Mononuclear cell (primary cell): ENCODE data around the gene PIP5K1B. TPM values are rescaled to one million over a fixed set of nuclear protein-coding genes. Genes with fewer than 3 reads are reported as not detected.

Experiments
- H3K27me3 ChIP-seq: 2 replicates; pipeline ENCODE4 v1.6.0; 2011; ENCODE audit warnings: low read length, control low read depth; ENCODE audit not compliant: insufficient read depth
- H3K4me1 ChIP-seq: 2 replicates; pipeline ENCODE4 v1.5.1; 2011; ENCODE audit warnings: mild to moderate bottlenecking, low read length, control low read depth; ENCODE audit not compliant: insufficient read depth
- H3K4me3 ChIP-seq: 2 replicates; pipeline ENCODE4 v1.5.1; 2011; ENCODE audit warnings: mild to moderate bottlenecking, low read length, moderate library complexity
- H3K9me3 ChIP-seq: 2 replicates; pipeline ENCODE4 v1.5.1; 2011; ENCODE audit warnings: low read depth, mild to moderate bottlenecking, control low read depth, low read length
- total RNA-seq: library from RNA; depleted of rRNA; stranded (reverse); fragments of >200 nt; gene quantifications from one replicate; pipeline ENCODE4 v1.2.3, GENCODE V29; 2012

Gene PIP5K1B
- total RNA-seq, 1 donor, result 1.5 TPM

DNA sequence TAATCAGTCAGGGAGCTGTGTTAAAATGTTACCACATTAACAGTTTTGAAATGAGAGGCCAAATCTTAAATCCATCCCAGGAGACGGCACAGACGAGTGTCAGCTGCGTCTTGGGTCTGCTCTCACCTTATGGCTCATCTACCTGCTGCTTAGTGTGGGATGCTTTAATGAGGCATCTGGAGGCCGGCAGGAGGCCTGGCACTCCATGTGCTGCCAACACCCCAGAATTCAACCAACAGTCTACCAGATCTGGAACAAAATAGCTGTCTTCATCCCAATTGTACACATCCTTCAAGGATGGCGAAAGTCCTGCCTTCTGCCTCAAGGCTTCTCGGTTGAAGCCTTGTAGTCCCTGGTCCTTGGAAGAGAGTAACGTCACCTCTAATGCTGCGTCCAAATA lies 296.9 kb downstream of the PIP5K1B start:
- H3K4me3 ChIP-seq, result no peak overlapping the region
- H3K9me3 ChIP-seq, result no peaks in the 10 kb centered on the region
- H3K4me1 ChIP-seq, result peaks cover 16% of the 10 kb centered on the region
- no peaks in the 10 kb centered on the region for H3K27me3 ChIP-seq

DNA sequence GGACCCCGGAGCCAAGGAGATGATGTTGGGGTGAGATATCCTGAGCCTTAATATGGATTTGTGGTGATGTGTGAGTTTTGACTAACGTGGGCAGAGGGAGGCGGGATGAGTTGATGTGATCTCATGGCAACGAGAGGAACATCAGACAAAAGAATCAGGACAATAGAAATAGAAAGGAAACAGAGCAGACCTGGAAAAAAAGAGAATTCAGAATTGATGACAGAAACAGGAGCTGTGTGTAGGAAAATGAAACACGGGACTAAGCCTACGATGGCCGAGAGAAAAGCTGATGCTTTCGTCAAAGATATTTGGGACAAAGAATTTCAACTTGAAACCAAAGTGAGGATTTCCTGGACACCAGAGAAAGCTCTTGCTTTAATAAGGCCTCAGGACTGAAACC lies 298.0 kb downstream of the PIP5K1B start:
- peaks cover 8% of the 10 kb centered on the region for H3K4me1 ChIP-seq
- H3K4me3 ChIP-seq, result no peak overlapping the region
- H3K9me3 ChIP-seq, result no peaks in the 10 kb centered on the region
- no peaks in the 10 kb centered on the region for H3K27me3 ChIP-seq

- Histone ChIP-seq H3K9me3 (no peaks in the 10 kb centered on the region), H3K4me3 (no peak overlapping the region), H3K27me3 (no peaks in the 10 kb centered on the region), H3K4me1 (no peaks in the 10 kb centered on the region)
Measured at GRCh38 chr9:69004836-69005235, 299.8 kb downstream of the PIP5K1B start.

DNA sequence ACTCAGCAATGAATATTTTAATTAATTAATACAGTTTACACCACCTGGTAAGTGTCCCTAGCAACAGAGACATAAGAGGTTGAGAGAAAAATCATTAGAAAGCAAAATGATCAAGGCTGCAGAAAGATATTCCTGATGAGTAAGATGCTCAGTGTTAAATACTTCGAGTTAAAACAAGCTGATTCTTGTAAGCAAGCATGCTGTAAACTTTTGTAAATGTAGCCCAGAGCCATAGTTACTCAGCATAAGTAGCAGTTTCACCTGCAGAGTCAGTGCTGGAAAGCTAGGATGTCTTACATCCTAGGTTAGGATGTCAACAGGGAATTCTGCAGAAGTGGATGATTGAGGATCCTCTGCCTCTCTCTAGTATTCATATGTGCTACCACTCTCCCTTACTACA lies 304.7 kb downstream of the PIP5K1B start:
- no peaks in the 10 kb centered on the region for H3K9me3 ChIP-seq
- peaks cover 11% of the 10 kb centered on the region for H3K4me1 ChIP-seq
- H3K27me3 ChIP-seq, result no peaks in the 10 kb centered on the region
- no peak overlapping the region for H3K4me3 ChIP-seq

DNA sequence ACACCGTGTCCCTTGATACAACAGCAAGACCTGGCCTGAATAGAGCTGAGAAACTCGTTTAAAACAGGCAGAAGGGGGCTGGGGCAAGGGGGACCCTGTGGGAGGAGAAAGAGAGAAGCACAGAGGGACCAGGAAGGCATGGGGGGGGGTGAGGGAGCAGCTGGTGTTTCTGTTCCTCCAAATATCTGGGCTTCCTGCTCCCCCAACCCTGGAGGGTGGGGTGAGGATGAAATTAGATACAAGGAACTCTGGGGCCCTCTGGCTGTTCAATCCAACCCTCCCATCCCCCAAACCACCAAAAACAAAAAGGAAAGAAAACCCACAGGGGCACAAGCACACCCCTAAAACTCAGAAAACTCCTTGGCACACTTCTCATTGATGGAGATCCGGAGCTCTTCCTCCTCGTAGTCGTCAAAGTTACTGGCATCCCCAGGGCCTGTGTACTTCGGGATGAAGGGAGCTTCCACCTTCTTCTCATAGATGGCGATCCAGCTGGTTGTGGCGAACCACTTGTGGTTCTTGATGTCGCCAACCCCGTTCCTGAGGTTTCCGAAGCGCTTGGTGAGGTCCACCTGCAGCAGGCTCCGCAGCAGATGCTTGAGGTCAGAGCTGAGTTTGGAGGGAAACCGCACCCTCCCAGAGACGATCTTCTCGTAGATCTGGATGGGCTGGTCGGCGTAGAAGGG lies 307.8 kb downstream of the PIP5K1B start:
- peaks cover 11% of the 10 kb centered on the region for H3K4me1 ChIP-seq

GRCh38 chr9:69013382-69013727 lies 308.3 kb downstream of the PIP5K1B start:
- Histone ChIP-seq H3K9me3 (no peaks in the 10 kb centered on the region), H3K4me1 (peaks cover 11% of the 10 kb centered on the region), H3K27me3 (no peaks in the 10 kb centered on the region), H3K4me3 (no peak overlapping the region)

More for the DNA sequence above, 307.8 kb downstream of the PIP5K1B start:
- no peaks in the 10 kb centered on the region for H3K9me3 ChIP-seq
- H3K4me3 ChIP-seq, result no peak overlapping the region
- no peaks in the 10 kb centered on the region for H3K27me3 ChIP-seq

- Histone ChIP-seq H3K9me3 (no peaks in the 10 kb centered on the region), H3K4me3 (no peak within 1 kb of the TSS), H3K4me1 (peaks cover 13% of the 10 kb centered on the region), H3K27me3 (no peaks in the 10 kb centered on the region)
Measured at GRCh38 chr9:69014013-69014412, 309.0 kb downstream of the PIP5K1B start, which contains the start of gene PRKACG. Gene PRKACG, minus strand, starts transcription at chr9:69014113. Its CDS starts 21 bp downstream, at chr9:69014092.

DNA sequence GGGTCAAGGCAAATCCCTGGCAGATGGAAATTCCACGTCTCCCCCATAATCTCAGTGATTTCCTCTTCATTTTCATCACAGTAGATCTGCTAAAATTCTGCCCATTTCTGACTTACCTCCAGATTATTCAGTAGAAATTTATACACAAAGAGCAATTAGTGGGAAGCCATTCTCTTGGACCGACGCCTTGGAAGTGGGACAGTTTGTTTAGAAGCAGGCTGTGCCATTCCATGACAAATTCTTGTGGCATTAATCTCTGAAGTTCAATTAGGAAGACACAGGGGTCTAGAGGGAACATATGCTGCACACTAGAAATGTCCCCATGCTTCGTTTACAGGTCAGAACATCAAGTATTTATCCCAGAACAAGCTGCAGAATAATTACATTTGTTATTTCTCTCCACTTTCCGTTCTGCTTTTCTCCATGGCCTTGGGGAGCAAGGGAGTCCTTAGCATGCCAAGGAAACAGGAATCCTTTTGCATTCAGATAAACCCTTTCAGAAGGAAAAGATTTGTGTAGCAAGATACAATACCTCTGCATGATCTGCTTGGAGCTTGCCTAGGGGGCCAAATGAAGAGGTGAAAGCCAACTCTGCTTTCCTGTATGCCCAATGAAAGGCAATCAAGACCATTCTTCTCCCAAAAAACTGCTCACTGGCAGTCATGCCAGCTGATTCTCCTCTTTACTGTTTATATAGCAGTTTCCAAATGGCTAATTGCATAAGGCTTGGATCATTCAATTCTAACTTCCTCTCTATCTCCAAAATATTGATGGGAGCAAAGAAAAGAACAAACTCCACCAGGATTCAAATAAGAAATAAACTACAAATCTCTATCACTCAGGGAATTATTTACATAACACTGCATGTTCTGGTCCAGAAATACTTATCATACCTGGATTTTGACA lies 311.4 kb downstream of the PIP5K1B start:
- H3K4me1 ChIP-seq, result peaks cover 28% of the 10 kb centered on the region
- no peak overlapping the region for H3K4me3 ChIP-seq
- H3K27me3 ChIP-seq, result no peaks in the 10 kb centered on the region
- no peaks in the 10 kb centered on the region for H3K9me3 ChIP-seq

DNA sequence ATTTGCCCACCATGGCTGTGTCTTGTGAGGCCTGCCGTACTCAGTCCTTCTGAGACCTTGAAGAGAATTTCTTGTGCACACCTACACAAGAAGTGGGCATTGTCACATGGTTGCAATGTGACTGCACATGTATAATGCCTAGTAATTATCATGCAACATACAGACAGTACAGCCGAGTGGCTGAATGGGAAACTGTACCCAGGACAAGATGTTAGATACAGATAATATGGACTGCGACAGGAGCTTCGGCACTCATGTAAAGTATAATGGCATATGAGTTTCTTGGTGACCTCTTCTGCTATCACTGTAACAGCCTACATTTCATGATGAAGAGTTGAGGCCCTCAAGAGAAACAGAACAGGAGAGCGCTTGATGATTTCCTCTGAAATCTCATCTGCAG lies 313.7 kb downstream of the PIP5K1B start:
- Histone ChIP-seq H3K4me1 (peaks cover 17% of the 10 kb centered on the region), H3K9me3 (no peaks in the 10 kb centered on the region), H3K27me3 (no peaks in the 10 kb centered on the region), H3K4me3 (no peak overlapping the region)

GRCh38 chr9:69019808-69020207 lies 314.8 kb downstream of the PIP5K1B start:
- peaks cover 17% of the 10 kb centered on the region for H3K4me1 ChIP-seq
- no peaks in the 10 kb centered on the region for H3K27me3 ChIP-seq
- H3K4me3 ChIP-seq, result no peak overlapping the region
- H3K9me3 ChIP-seq, result no peaks in the 10 kb centered on the region

DNA sequence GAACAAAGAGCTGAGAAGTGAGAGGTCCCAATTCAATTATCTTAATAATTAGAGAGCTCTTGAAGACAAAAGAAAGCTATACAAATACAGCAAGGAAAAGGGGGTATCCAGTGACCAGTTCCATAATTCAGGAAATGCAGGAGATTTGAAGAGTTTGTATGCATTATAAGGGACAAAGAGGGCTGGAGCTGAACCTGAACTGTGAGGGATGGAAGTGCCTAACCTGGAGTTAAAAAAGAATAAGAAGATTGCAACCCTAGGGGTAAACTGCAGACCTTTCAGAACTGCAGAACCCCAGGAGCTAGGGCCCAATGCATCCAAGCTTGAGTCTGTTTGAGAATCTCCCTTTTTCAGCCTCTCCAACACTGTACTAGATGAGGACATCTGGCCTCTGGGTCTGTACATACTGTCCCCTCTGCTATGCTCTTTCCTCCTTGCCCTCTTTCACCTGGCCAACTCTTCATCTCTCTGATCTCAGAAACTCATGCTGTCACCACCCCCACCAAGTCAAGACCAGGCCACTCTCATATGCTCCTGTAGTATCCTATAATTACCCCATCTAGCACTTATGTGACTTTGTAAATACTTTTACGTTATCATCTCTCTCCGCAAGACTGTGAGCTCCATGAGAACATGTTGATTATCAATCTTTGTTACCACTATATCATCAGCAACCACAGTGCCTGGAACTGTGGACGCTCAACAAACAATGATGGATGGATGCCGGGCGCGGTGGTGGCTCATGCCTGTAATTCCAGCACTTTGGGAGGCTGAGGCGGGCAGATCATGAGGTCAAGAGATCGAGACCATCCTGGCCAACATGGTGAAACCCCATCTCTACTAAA lies 315.5 kb downstream of the PIP5K1B start:
- no peaks in the 10 kb centered on the region for H3K9me3 ChIP-seq
- no peaks in the 10 kb centered on the region for H3K27me3 ChIP-seq
- peaks cover 17% of the 10 kb centered on the region for H3K4me1 ChIP-seq
- H3K4me3 ChIP-seq, result no peak overlapping the region

DNA sequence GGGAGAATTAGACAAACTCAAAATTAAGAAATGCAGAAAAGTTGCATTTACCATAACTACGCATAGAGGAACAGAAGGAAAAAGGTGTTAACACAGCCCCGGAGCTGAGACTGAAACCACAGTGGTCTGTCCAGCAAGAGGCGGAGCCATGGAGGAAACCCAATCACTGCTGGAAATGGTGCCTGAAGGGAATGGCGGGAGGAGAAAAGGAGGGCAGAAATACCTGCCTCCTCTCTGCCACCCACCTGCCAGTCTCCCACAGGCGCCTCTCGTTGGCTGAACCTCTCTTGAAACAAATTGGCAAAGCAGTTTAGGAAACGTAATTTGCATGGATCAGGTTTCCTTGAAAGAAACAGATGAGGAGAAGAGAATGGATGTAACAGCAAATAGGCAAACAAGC lies 318.6 kb downstream of the PIP5K1B start:
- Histone ChIP-seq H3K4me1 (peaks cover 33% of the 10 kb centered on the region), H3K4me3 (no peak overlapping the region), H3K27me3 (no peaks in the 10 kb centered on the region), H3K9me3 (no peaks in the 10 kb centered on the region)

GRCh38 chr9:69027355-69028097 lies 322.5 kb downstream of the PIP5K1B start:
- H3K4me3 ChIP-seq, result no peak overlapping the region
- peaks cover 22% of the 10 kb centered on the region for H3K4me1 ChIP-seq
- no peaks in the 10 kb centered on the region for H3K9me3 ChIP-seq
- H3K27me3 ChIP-seq, result no peaks in the 10 kb centered on the region

DNA sequence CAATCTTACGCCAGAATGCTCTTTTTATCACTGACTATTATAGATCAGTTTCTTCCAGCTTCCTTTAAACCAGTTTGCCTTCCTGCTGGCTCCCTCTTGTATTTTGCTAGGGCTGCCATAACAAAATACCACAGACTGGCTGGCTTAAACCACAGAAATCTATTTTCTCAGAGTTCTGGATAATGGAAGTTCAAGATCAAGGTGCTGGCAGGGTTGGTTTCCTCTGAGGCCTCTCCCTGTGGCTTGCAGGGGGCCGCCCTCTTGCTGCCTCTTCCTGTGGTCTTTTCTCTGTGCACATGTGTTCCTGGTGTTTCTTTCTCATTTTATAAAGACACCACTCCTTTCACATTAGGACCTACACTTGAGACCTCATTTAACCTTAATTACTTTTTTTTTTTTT lies 323.7 kb downstream of the PIP5K1B start:
- Histone ChIP-seq H3K27me3 (no peaks in the 10 kb centered on the region), H3K4me1 (peaks cover 22% of the 10 kb centered on the region), H3K4me3 (no peak overlapping the region), H3K9me3 (no peaks in the 10 kb centered on the region)
